GM12878 (cell line): ENCODE measurements around the gene DNAJC11. TPM values are rescaled to one million over a fixed set of nuclear protein-coding genes. Genes with fewer than 3 reads are reported as not detected.

Source experiments
- ATAC-seq: fragments of 200-7000 bp; cut with Tn5 transposase; 3 replicates; pipeline ENCODE4 v1.9.1; 2020; ENCODE audit warnings: mild to moderate bottlenecking, moderate library complexity
- BruUV-seq: library from RNA; stranded (reverse); fragments of 400-500 nt; replicated peaks from 2 replicates; lab custom pipeline; 2021; lab: Mats Ljungman, UMichigan
- CTCF ChIA-PET: fragments of 300-600 bp; sonication (Branson Sonifier 250); formaldehyde crosslinking; extraction: SDS; loops from one replicate; lab custom pipeline; 2021; ENCODE audit warnings: inconsistent platforms; lab: Yijun Ruan, JAX
- POLR2A ChIA-PET: fragments of 350-600 bp; formaldehyde crosslinking; extraction: SDS; loops from one replicate; lab custom pipeline; 2021; ENCODE audit warnings: inconsistent platforms; lab: Charles Lee
- RAD21 ChIA-PET: fragments of 300-600 bp; sonication (Branson Sonifier 250); formaldehyde crosslinking; loops from one replicate; lab custom pipeline; 2023; ENCODE audit warnings: antibody characterized with exemption; ENCODE audit not compliant: unreplicated experiment; lab: Charles Lee
- SMC1A ChIA-PET: fragments of 300-600 bp; sonication (Branson Sonifier 250); formaldehyde crosslinking; loops from one replicate; lab custom pipeline; 2023; ENCODE audit not compliant: unreplicated experiment, uncharacterized antibody; lab: Charles Lee
- DNase-seq: peaks from one replicate; pipeline ENCODE4 v3.0.0-alpha.2; 2011; ENCODE audit warnings: low read depth, low spot score
- FAIRE-seq: peaks from 3 replicates; lab custom pipeline; 2011; peaks lifted over from hg19 to GRCh38; lab: Jason Lieb, UNC
- H2AFZ ChIP-seq: 2 replicates; pipeline ENCODE4 v1.6.0; 2011; ENCODE audit warnings: low read depth, low read length, control low read depth; ENCODE audit not compliant: control insufficient read depth
- H3K27ac ChIP-seq: 2 replicates; pipeline ENCODE4 v1.5.1; 2011; ENCODE audit warnings: control low read depth; ENCODE audit not compliant: control insufficient read depth, insufficient read depth
- H3K27me3 ChIP-seq, 2 experiments: replicated peaks in 1 of 2; 2 replicates each; pipeline versions ENCODE4 v1.6.0 to v1.6.1; 2011; ENCODE audit warnings: low read length in 1 of 2; ENCODE audit not compliant: control insufficient read depth in 2 of 2, insufficient read depth in 2 of 2
- H3K36me3 ChIP-seq, 2 experiments: 2 replicates each; pipeline ENCODE4 v1.5.1; 2011; ENCODE audit warnings: low read length in 1 of 2; ENCODE audit not compliant: control insufficient read depth in 2 of 2, insufficient read depth in 2 of 2
- H3K4me1 ChIP-seq: 2 replicates; pipeline ENCODE4 v1.6.1; 2011; ENCODE audit warnings: mild to moderate bottlenecking, low read length, moderate library complexity, mixed read lengths; ENCODE audit not compliant: control insufficient read depth, insufficient read depth
- H3K4me2 ChIP-seq: 2 replicates; pipeline ENCODE4 v1.6.0; 2011; ENCODE audit warnings: control low read depth; ENCODE audit not compliant: control insufficient read depth, insufficient read depth
- H3K4me3 ChIP-seq: fragments of 200-600 bp; sonication (generic); 2 replicates; pipeline ENCODE4 v1.5.1; 2016
- H3K79me2 ChIP-seq: 2 replicates; pipeline ENCODE4 v1.6.0; 2011; ENCODE audit warnings: low read length; ENCODE audit not compliant: control insufficient read depth, insufficient read depth
- H3K9ac ChIP-seq: 2 replicates; pipeline ENCODE4 v1.8.0; 2011; ENCODE audit warnings: low read length, control low read depth, mixed read lengths; ENCODE audit not compliant: control insufficient read depth, insufficient read depth
- H3K9me3 ChIP-seq: replicated peaks from 3 replicates; pipeline ENCODE4 v1.5.1; 2011; ENCODE audit warnings: mild to moderate bottlenecking, low read length; ENCODE audit not compliant: control insufficient read depth, insufficient read depth
- H4K20me1 ChIP-seq: 2 replicates; pipeline ENCODE4 v1.6.0; 2011; ENCODE audit not compliant: control insufficient read depth, insufficient read depth
- NKRF ChIP-seq: fragments of 450-650 bp; conservative IDR thresholded peaks from 2 replicates; pipeline ENCODE4 v1.6.1; 2017; ENCODE audit warnings: mild to moderate bottlenecking, moderate library complexity
- NRF1 ChIP-seq: conservative IDR thresholded peaks from 2 replicates; pipeline ENCODE4 v1.6.1; 2011; ENCODE audit warnings: mild to moderate bottlenecking, low read depth, low read length, improper control_type of control experiment
- WGBS: methylation state at CpG from one replicate; pipeline ENCODE4 v1.1.6; 2016; ENCODE audit warnings: low lambda C conversion rate; ENCODE audit not compliant: insufficient replicate concordance, insufficient coverage; ENCODE audit errors: missing lambda C conversion rate; 5-methylcytosine and 5-hydroxymethylcytosine counted together
- in situ Hi-C: fragments of 300-500 bp; cut with MboI; formaldehyde crosslinking; loops from 9 replicates; pipeline ENCODE4 v1.14.3; 2018; ENCODE audit warnings: mixed read lengths
- intact Hi-C: fragments of 100-400 bp; cut with micrococcal nuclease; formaldehyde crosslinking; loops from one replicate; pipeline ENCODE4 v1.14.2; 2022; ENCODE audit not compliant: unreplicated experiment
- polyA plus RNA-seq, 11 experiments: library from polyadenylated mRNA; depleted of rRNA in 4 of 11; unstranded in 6 of 11; stranded (reverse) in 5 of 11; fragments of >200 nt; fragmentation: Nextera tagmentation in 4 of 11; fragmentation: Illumina TruSeq in 1 of 11; extraction: Ambion mirVana in 4 of 11; extraction: Trizol in 1 of 11; gene quantifications; 1 replicate in 1 of 11; 2 replicates in 10 of 11; pipeline versions ENCODE4 v1.2.1 to v1.2.3, GENCODE V29; 2011 to 2016; ENCODE audit warnings: inconsistent platforms in 2 of 11, missing spikeins in 2 of 11, low read depth in 1 of 11
- total RNA-seq, 4 experiments: library from RNA; depleted of rRNA in 3 of 4; stranded (reverse); fragments of >200 nt in 3 of 4; fragmentation: Illumina TruSeq in 1 of 4; extraction: Trizol in 1 of 4; gene quantifications; 2 replicates each; pipeline versions ENCODE4 v1.2.1 to v1.2.3, GENCODE V29; 2013 to 2021

Gene DNAJC11
- total and polyA plus RNA-seq, 10 of the 15 experiments (the other 5 are each of a cell fraction or from before 2014, with no cell fraction given), result 5.0 to 58.8 (median 39.5) TPM

GRCh38 chr1:6623269-6623965 lies 78.2 kb downstream of the DNAJC11 start:
- Histone ChIP-seq H2AFZ (no peak overlapping the region), H3K36me3 (peaks cover 9 to 17% of the 10 kb centered on the region in 2 experiments; a peak in 3 of 4 replicates), H3K9me3 (no peaks in the 10 kb centered on the region), H3K4me2 (no peak overlapping the region), H3K27me3 (no peaks in the 10 kb centered on the region), H3K79me2 (peaks cover 22% of the 10 kb centered on the region), H3K4me1 (peaks cover 16% of the 10 kb centered on the region), H4K20me1 (no peaks in the 10 kb centered on the region), H3K9ac (no peak overlapping the region), H3K4me3 (no peak overlapping the region), H3K27ac (no peak overlapping the region)
- in situ Hi-C loops (no loop called here), intact Hi-C loops (no loop called here)
- no peak for FAIRE-seq
- BruUV-seq, result no TSS peak
- POLR2A ChIA-PET, result interaction anchor here (1.0 kb wide), 1 partner anchor 8 kb away, joined by 3 read pairs; no protein-coding TSS in a partner anchor
- TF ChIP-seq NKRF (no peak), NRF1 (no peak)
- CTCF ChIA-PET, result interaction anchor here (1.2 to 2.2 kb wide), 3 partner anchors 23 to 69 kb away, joined by 4 to 5 read pairs (median 4); partner anchors contain the start of gene NOL9
- RAD21 ChIA-PET, result interaction anchor here (0.7 to 1.1 kb wide), 3 partner anchors 8 to 69 kb away, joined by 4 to 6 read pairs (median 5); partner anchors contain the start of gene NOL9
- no peak for DNase-seq
- 75% methylated on average over 14 of the region's 14 CpGs for WGBS
- SMC1A ChIA-PET, result interaction anchor here (1.2 to 2.1 kb wide), 2 partner anchors 14 to 44 kb away, joined by 3 to 5 read pairs; partner anchors contain the start of gene ZBTB48
- no peak for ATAC-seq
